HG03103 (cell line): ENCODE results near the gene SLC9A3.

Experiments
- ATAC-seq: cut with Tn5 transposase; IDR thresholded peaks from one replicate; pipeline ENCODE4 v1.9.1; 2021; ENCODE audit warnings: low read depth; ENCODE audit not compliant: unreplicated experiment

The SLC9A3 gene

DNA sequence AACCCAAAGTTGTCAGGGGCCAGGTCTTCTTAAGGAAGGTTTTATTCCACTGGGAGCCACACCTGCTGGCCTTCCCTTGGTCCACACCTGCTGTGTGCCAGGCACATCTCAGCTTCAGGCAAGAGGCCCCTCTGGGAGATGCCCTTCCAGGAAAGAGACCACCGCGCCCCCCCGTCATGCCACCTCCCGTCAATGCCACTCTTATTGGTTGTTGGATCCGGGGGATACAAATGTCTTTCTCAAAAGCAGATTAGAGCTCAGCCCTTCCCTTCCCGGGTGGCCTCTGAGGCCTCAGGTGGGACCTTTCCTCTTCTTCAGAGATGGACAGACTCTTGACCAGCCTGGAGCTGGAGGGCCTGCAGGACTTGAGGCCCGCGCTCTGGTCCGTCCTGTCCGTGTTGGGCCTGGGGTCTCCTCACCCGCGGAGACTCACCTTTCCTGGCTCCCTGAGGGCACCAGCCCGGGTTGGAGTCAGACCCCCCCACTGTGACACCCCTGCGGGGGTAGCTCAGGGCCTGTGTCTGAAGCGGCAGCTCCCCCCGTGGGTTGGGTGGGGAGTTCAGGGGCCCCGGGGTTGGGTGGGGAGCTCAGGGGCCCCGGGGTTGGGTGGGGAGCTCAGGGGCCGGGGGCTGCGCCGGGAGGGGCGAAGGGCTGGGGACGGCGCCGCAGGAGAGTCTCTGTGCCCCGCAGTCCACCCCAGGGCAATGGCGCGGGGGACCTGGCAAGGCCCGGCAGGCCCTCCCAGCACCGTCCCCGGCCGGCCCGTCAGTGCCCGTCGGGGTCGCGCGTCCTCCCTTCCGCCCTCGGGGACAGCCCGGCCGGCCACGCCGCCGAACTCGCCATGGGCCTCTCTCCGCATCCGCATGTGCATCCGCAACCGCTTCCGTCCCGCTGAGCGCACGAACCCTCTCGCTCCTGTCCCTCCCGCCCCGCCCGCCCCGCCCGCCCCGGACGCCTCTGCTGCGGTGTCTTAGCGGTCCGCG lies 3.7 kb upstream of the SLC9A3 start:
- ATAC-seq, result no peak

DNA sequence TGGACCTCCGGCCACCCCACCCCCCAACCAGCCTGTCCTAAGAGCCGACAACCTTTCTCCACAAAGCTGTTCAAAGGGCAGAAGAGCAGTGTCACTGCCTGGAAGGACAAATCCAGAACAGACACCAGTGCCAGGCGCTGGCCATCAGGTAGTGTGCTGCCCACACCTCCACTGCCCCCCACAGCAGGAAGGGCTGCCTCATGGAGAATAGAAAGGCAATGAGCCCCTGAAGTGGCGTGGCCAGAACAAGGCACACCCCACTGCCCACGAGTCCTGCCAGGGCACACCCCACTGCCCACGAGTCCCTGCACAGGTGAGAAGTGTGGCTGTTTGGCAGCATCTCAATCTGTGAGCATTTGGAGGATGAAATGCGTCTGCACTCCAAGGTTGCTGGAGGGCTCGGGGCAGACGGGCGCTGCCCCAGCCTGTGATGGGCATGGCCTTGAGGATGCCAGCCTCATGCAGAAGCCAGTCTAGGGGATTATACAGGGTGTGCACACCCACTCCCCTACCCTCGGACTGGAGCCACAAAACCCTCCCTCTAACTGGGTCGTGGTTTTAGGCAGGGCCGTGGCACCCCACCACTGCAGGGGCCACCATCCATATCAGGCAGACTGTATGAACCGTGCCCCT lies 2.3 kb upstream of the SLC9A3 start:
- no peak for ATAC-seq

DNA sequence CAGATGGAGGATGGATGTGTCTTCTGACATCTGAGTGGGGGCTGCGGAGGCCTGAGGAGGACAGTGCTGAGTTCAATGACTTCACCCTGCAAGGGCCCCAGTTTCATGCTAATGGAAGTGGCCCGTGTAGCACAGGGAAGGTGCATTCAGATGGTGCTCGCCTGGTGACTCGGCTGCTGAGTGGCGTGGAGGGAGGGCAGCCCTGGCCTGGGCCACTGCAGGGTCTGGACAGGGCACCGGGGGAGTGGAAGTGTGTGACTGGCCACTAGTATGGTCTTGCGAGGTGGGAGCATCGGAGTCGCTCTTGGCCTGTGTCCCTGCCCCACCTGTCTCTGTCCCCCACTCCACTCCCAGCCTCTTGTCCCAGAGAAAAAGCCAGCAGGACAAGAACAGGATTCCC lies 1.7 kb upstream of the SLC9A3 start:
- ATAC-seq, result no peak

DNA sequence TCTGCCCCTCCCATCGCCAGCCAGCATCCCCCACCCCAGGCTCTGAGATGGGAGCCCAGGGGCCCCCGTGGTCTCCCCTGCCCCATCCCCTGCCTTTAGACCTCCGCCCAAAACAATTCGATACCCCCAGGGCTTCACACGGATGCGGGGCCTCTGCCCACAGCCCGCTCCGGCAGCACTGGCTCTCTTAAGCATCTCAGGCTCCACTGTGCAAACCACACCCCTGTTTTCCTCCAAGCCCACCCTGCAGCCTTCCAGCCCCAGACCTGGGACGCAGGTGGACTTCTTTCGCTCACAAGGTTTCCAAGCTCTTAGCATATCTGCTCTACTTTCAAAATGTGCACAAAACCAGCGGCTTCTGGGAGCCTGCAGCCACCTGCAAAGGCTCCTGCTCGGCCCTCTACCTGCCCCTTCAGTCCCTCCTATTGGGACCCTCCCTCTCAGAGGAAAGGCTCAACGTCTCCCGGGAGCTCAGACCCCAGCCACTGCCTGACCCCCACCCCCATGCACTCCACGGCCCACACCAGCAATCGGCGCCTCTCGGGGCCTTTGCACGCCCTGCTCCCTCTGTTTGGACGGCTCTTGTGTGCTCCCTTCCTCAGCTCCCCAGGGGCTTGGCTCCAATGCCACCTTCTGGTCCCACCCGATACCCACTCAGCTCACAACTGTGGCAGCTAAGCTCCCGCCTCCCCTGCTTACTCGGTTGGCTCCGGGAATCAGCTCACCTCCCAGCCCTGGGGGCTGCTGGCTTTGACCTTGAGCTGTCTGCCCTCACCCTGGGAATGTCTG lies 918 bp upstream of the SLC9A3 start:
- no peak for ATAC-seq

DNA sequence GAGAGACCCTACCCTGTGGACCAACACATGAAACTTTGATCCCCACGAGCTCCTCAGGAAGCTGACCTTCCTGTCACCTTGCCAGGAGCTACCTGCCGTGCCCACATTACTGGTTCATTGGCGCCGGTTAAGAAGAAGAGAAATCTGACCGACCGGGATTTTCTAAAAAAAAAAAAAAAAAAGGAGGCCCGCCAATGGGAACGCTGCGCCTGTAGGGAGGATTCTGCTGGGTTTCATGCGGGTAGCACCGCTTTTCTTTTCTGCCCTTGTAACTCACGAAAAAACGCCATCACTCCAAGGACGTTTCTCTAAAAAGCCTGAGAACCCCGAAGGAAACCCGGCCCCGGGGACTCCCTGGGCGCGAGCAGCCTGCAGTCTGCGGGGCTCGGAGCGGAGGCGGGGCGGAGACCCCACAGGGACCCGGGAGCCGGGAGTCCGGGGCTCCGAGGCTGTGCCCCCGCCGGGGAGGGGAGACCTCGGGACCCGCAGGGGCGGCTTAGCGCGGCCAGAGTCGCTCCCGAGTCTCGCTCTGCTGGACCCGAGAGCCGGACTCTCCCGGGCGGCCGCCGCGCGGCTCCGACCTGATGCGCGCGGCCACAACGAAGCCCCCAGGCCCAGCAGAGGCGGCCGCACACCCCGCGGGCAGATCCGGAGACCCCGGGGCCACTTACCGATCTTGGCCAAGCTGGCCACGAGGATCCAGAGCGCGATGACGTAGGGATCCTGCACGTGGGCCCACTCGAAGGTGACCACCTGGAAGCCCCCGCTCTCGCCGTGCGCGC lies 617 bp downstream of the SLC9A3 start:
- no peak for ATAC-seq

DNA sequence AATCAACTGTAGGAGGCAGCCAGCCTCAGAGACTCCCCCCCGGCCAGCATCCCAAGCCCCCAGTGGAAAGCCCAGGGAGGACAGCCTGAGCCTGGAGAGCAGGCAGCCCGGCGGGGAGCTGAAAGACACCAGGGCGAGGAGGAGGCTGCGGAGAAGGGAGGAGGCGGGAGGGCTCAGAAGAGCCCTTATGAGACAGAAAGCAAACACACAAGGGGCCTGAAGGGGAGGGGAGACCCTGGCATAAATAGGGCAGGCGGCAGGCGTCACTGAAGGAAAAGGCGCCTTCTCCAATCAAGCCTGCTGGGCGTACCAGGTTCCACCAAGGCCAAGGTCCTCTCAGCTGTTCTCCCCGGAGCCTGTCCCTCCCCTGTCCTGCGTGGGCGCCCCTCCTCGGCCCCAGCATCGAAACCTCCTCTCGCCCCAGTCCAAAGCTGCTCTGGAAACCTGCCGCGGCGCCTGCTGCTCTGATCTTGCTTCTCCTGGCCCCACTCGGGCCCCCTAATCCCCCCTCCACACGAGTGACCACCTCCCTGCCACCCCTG lies 1.3 kb downstream of the SLC9A3 start:
- no peak for ATAC-seq

DNA sequence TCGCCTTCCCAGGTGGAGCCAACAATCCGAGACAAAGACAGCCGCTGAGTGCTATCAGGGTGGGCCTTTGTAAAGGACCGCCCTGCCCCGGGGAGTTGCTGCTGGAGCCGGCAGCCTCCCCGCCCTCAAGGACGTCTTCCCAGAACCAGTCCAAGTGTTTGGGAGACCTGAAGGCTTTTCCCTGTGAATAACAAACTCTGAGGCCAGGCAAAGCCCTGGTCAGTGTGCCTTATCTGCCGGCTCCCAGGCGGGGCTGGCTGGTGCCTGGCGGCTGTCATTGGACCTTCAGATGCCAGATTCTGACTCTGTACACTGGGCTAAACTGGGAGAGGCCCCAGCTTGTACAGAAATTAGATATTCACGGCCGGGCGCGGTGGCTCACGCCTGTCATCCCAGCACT lies 2.1 kb downstream of the SLC9A3 start:
- ATAC-seq, result no peak

DNA sequence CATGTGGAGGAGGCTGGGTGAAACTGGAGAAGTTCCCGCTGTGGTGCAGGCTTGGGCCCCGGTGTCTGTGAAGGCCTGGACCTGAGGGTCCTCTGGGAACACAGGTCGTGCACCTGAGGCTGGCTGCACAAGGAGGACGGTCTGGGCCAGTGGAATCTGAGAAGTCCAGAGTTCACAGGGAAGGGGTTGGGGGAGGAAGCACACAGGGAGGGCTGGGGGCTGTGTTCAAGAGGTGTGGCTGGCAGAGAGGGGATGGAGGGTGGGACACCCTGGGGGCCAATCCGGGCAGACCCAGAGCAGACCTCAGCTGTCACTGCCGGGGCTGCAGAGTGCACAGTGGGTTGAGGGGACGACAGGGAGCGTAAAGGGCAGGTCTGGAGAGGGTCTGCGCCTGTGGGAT lies 2.6 kb downstream of the SLC9A3 start:
- no peak for ATAC-seq

DNA sequence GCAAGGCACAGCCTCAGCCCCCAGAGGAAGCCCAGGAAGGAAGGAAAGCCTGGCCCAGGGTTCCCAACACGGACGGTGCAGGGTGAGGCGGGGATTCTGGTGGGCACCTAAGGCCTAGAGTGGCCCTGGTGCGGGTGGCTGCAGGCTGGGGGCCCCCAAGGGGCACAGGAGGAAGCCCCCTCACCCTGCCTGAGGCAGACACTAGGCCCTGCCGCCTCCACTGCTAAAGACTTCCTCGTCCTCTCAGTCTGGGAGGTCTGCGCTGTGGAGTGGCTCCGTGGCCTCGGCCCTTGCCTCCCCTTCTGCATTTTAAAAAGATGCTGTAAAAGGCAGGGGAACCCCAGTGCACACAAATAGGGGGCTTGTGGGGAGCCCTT lies 3.4 kb downstream of the SLC9A3 start:
- ATAC-seq, result no peak

DNA sequence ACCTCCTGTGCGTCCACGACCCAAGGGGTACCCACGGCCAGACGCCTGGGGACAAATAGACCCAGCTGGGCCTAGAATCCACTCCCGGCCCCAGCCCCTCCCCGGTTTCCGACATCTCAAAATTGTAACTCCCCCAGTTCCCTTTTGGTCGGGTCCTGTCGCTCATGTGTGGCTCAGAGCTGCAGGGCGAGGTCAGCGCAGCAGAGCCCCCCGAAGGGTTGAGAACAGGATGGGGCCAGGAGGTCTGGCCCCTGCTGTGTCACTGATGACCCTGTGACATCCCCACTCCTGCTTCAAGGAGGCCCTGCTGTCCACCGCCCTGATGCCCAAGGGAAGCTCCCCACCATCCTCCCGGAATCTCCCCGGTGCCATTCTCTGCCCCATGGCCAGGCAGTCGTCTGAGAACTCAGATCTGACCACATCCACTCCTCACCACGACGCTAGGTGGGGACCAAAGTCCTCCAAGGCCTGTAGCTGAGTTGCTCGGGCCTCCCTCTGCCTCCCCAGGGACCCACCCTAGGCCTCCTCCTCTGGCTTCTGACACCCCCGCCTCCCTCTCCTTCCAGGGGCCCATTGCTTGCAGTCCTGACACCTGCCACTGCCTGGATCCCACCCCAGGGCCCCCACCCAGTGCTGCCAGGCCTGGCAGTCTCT lies 3.9 kb downstream of the SLC9A3 start:
- no peak for ATAC-seq

DNA sequence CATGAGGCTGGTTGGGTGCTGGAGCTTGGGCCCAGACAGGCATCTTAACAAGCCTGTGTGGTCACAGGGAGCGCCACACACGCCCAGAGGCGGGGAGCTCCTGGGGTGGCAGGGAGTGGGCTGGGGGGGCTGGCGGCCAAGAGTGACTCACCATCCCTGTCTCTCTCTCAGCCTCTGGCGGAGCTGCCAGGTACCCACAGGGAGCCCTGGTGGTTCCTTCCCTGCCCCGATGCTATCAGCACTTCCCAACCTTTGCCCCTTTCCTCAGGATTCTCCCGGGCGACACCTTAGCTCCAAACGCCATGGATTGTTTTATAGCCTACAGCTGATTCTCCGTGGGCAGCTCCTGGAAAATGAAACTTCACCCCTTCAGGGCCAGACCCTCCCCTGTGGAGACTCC lies 5.5 kb downstream of the SLC9A3 start:
- no peak for ATAC-seq

DNA sequence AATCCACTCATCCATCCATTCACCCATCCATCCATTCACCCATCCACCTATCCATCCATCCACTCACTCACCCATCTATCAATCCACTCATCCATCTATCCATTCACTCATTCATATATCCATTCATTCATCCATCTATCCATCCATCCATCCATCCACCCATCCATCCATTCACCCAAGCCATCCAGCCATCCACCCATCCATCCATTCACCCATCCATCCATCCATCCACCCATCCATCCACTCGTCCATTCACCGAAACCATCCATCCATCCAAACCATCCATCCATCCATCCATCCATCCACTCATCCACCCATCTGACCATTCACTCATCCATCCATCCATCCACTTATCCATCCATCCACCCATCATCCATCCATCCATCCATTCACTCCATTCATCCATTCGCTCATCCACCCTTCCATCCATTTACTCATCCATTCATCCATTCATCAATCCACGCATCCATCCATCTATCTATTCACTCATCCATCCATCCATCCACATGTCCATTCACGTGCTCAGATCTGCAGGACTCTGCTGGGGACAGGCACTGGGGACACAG lies 6.6 kb downstream of the SLC9A3 start:
- no peak for ATAC-seq

DNA sequence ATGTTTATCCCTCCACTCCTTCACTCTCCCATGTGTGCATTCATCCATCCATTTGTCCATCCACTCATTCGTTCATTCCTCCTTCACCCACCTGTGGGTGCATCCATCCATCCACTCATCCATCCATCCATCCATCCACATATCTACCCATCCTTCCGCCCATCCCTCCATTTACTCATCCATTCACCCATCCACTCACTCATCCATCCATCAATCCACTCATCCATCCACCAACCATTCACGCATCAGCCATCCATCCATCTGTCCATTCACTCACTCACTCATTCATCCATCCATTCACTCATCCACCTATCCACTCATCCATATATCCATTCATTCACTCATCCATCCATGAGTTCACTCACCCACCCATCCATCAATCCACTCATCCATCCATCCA lies 7.3 kb downstream of the SLC9A3 start:
- no peak for ATAC-seq

DNA sequence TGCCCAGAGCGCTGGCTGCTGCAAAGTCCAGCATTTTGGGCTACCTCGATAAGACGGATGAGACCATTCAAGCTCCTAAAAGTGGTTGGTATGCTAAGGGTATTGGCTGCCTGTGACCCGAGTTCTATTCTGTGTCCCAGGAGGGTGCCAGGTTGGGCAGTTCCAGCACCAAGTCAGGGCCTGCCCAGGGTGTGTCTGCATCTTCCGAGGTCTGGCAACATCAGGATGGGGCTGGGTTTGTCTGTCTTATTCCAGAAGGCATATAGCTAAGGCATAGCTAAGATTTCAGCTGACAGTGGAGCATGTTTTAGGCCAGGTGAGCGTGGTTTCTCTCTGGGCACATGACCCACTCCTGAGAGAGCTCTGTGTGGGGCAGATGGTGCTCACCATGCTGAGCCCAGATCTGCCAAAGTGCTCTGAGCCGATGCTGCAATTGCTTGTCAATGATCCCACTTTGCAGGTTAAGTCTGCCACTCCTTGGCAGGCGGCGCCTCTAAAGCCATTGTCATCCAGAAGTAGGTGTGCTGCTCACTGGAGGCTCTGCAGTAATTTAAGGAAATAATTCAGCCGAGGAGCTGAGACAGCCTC lies 7.8 kb downstream of the SLC9A3 start:
- no peak for ATAC-seq

DNA sequence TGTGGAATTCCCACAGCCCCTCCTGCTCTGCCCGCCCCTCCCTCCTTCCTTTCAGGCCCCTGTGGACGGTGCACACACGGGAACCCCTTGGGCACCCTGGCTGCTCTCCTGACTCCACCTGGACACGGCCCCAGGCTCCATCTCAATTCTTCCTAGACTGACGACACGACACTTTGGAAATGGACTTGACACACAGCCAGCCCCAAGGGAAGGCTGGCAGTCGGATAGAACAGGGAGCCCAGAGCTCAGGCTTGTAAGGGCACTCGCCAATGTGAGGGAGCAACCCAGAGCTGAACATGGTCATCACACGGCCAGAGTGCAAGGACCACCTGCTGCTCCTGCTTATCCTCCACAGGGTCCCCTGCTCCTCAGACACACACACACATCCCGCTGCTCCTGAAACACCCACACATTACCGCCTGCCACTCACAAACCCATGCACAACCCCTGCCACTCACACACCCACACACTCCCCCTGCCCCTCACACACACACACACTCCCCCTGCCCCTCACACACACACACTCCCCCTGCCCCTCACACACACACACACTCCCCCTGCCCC lies 8.9 kb downstream of the SLC9A3 start:
- no peak for ATAC-seq

DNA sequence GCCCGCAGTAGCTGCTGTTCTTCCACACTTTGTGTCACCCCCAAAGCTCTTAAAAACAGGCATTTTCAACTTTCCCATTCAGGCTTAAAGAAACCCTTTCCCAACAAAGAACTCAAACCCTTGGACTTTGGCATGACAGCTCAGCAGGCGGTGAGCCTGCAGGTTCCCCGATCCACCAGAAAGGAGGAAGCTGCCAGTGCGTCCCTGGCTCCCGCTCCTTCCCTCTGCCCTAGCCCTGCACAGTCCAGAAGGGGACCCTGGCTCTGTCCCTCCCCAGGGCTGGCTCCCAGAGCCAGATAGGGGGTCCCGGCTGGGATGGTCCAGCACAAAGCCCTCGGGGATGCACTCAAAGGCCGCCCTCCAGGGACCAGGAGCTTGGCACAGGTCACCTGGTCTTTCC lies 9.6 kb downstream of the SLC9A3 start:
- ATAC-seq, result no peak

DNA sequence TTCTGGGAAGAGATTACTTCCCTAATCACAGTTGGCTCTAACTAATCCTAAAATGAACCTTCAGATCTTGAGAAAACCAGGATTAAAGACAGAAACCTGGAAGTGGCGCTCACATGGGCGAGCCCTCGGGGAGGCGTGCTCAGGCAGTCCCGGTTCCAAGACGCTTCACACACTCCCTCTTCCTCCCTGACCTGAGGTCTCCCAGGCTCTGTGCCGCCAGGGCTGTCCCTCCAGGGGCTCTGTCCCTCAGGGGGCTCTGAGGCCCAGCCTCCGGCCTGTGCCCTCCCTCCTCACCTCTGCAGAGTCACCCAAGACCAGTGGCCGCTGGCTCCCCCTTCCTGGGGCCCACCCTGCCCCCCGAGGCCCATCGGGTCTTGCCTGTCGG lies 10.2 kb downstream of the SLC9A3 start:
- ATAC-seq, result no peak

DNA sequence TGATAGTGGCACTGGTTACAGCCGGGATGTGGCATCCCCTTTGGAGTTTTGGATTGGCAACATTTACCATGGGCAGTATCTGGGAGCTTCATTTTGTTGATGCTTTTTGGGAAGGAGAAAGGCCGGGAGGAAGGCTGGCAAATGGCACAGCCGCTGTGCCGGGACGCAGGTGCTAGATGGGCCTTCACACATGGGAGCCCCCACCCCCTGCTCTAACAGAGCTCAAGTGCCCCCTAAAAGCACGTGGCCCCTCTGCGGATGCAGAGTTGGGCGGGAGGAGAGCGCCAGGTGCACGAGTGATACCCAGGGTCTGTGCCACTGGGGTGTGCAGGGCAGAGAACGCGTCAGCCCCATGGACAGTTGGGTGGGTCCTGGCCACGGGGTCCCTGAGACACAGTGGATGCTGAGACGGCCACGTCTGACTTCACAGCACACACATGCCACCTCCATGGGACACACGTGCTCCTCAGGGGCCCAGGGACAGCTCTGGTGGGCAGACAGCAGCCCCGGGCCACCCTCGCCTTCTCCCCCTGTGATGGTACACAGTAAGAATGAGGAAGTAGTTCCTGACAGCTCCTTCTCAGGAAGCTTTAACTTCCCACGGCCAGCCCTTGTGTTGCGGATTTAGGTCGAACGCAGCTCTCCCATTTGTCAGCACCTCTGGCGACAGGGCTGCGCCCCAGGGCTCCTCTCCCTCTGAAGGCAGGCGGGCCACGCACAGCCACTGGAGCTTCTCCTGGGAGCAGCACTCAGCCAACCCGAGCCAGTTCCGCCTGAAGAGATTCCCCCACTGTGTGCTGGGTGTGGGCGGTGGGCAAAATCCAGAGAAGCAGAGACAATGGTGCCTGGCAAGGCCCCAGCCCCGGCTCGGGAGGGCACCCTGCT lies 10.8 kb downstream of the SLC9A3 start:
- ATAC-seq, result no peak
